Fibroblast of lung (primary cell): Measurements from ENCODE around the gene TUBD1.

Experiments used
- EZH2 ChIP-seq: IDR thresholded peaks from 2 replicates; pipeline ENCODE4 v1.5.1; 2012; ENCODE audit warnings: low read length, control low read depth, mild to moderate bottlenecking; ENCODE audit errors: missing control alignments
- TF ChIP-seq, protein P1 (sequence below), 2 donors: IDR thresholded peaks in 1 of 2; conservative IDR thresholded peaks in 1 of 2; 1 replicate in 1 of 2; 2 replicates in 1 of 2; pipeline ENCODE4 v1.5.1; 2011 to 2012; ENCODE audit warnings: low read length in 2 of 2, control low read depth in 1 of 2, inconsistent platforms in 1 of 2, low read depth in 1 of 2, mild to moderate bottlenecking in 1 of 2

DNA sequence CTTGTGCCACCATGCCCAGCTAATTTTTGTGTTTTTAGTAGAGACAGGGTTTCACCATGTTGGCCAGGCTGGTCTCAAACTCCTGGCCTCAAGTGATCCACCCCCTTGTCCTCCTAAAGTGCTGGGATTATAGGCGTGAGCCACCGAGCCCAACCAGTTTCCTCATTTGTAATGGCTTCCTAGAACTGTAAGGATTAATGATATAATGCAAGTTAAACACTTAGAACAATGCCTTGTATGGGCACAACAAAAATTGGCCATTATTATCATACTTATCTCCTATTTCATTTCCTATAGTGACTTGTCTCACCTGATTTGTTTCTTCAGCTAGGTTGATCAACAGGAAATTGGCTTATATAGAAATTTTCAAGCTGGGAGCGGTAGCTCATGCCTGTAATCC is 14.1 kb downstream of the TUBD1 start:
- TF ChIP-seq EZH2 = no peak
- TF ChIP-seq, protein P1, sequence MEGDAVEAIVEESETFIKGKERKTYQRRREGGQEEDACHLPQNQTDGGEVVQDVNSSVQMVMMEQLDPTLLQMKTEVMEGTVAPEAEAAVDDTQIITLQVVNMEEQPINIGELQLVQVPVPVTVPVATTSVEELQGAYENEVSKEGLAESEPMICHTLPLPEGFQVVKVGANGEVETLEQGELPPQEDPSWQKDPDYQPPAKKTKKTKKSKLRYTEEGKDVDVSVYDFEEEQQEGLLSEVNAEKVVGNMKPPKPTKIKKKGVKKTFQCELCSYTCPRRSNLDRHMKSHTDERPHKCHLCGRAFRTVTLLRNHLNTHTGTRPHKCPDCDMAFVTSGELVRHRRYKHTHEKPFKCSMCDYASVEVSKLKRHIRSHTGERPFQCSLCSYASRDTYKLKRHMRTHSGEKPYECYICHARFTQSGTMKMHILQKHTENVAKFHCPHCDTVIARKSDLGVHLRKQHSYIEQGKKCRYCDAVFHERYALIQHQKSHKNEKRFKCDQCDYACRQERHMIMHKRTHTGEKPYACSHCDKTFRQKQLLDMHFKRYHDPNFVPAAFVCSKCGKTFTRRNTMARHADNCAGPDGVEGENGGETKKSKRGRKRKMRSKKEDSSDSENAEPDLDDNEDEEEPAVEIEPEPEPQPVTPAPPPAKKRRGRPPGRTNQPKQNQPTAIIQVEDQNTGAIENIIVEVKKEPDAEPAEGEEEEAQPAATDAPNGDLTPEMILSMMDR (conservative IDR thresholded peaks at IDR 0.05 in 1 of 2, IDR thresholded peaks at IDR 0.05 in 1 of 2; ENCODE audit: low read depth in 1 of 2, low read length in 2 of 2) = no peak
